Nephron (organoid): ENCODE data around the gene NCCRP1.
"Not testable (repeated sequence)": the region's sequence is repeated elsewhere in the genome, so short reads cannot be mapped to it uniquely, and the experiment has no call there.

Experiments
- H3K27ac Mint-ChIP-seq, 3 experiments: 2 replicates each; pipeline ENCODE4 v1.8.0; 2020; ENCODE audit warnings: mixed read lengths in 3 of 3, mild to moderate bottlenecking in 2 of 3, moderate library complexity in 1 of 3
- H3K27me3 Mint-ChIP-seq: 2 replicates; pipeline ENCODE4 v1.8.0; 2021; ENCODE audit warnings: low read depth, mild to moderate bottlenecking, moderate library complexity, mixed read lengths
- H3K36me3 Mint-ChIP-seq: 2 replicates; pipeline ENCODE4 v1.8.0; 2020; ENCODE audit warnings: low read depth, mixed read lengths
- H3K4me1 Mint-ChIP-seq: 2 replicates; pipeline ENCODE4 v1.8.0; 2020; ENCODE audit warnings: mixed read lengths
- H3K4me3 Mint-ChIP-seq, 3 experiments: 2 replicates each; pipeline ENCODE4 v1.8.0; 2020; ENCODE audit warnings: mild to moderate bottlenecking in 3 of 3, mixed read lengths in 3 of 3, moderate library complexity in 2 of 3
- H3K9me3 Mint-ChIP-seq: 2 replicates; pipeline ENCODE4 v1.8.0; 2020; ENCODE audit warnings: mixed read lengths
- CTCF ChIP-seq, 3 experiments: fragments of 200-600 bp; sonication (generic); IDR thresholded peaks; one replicate each; pipeline ENCODE4 v1.5.0; 2021; ENCODE audit warnings: antibody characterized with exemption in 3 of 3; ENCODE audit not compliant: unreplicated experiment in 3 of 3

Gene NCCRP1

GRCh38 chr19:39208175-39208795 is 11.5 kb downstream of the NCCRP1 start:
- Mint-ChIP-seq H3K4me3 (no peak overlapping the region), H3K27me3 (peaks cover 17% of the 10 kb centered on the region), H3K36me3 (no peaks in the 10 kb centered on the region), H3K4me1 (peaks cover 4% of the 10 kb centered on the region), H3K27ac (no peak overlapping the region), H3K9me3 (no peaks in the 10 kb centered on the region)
- no peak for TF ChIP-seq CTCF (IDR thresholded peaks at IDR 0.05; ENCODE audit: unreplicated experiment in 3 of 3)

DNA sequence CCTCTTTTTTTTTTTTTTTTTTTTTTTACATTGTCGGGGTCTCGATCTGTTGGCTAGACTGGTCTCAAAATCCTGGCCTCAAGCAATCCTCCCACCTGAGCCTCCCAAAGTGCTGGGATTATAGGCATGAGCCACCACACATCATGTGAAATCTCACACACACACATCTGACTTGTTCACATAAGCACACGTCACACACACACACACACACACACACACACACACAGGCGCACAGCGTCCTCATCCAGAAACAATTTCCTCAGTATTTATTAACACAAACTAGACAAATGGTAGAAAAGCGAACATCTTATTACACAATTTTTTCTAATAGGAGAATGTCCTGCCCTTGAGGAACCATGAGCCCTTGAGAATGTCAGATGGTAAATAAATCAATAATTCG is 12.4 kb downstream of the NCCRP1 start:
- H3K27me3 Mint-ChIP-seq, result peaks cover 16% of the 10 kb centered on the region
- no peak overlapping the region for H3K27ac Mint-ChIP-seq
- H3K4me3 Mint-ChIP-seq, result no peak overlapping the region
- peaks cover 4% of the 10 kb centered on the region for H3K4me1 Mint-ChIP-seq
- no peaks in the 10 kb centered on the region for H3K9me3 Mint-ChIP-seq
- no peak for TF ChIP-seq CTCF (IDR thresholded peaks at IDR 0.05; ENCODE audit: unreplicated experiment in 3 of 3)
- H3K36me3 Mint-ChIP-seq, result no peaks in the 10 kb centered on the region

GRCh38 chr19:39211731-39212374 is 15.1 kb downstream of the NCCRP1 start:
- H3K4me3 Mint-ChIP-seq, result no peak overlapping the region
- no peak for TF ChIP-seq CTCF (IDR thresholded peaks at IDR 0.05; ENCODE audit: unreplicated experiment in 3 of 3)
- no peaks in the 10 kb centered on the region for H3K4me1 Mint-ChIP-seq
- H3K27me3 Mint-ChIP-seq, result peaks cover 4% of the 10 kb centered on the region
- peaks cover under 1% of the 10 kb centered on the region for H3K9me3 Mint-ChIP-seq
- no peak overlapping the region for H3K27ac Mint-ChIP-seq
- H3K36me3 Mint-ChIP-seq, result no peaks in the 10 kb centered on the region

- Mint-ChIP-seq H3K27ac (no peak overlapping the region), H3K4me3 (no peak overlapping the region), H3K27me3 (peaks cover 4% of the 10 kb centered on the region), H3K4me1 (no peaks in the 10 kb centered on the region), H3K36me3 (no peaks in the 10 kb centered on the region), H3K9me3 (peaks cover 5% of the 10 kb centered on the region)
- TF ChIP-seq CTCF (IDR thresholded peaks at IDR 0.05; ENCODE audit: unreplicated experiment in 3 of 3), result peak in 1 of 3 experiments; percentile 30
Measured at GRCh38 chr19:39212375-39212742, 15.6 kb downstream of the NCCRP1 start.

GRCh38 chr19:39215323-39215722 is 18.6 kb downstream of the NCCRP1 start:
- H3K36me3 Mint-ChIP-seq, H3K4me1 Mint-ChIP-seq, H3K9me3 Mint-ChIP-seq, H3K27me3 Mint-ChIP-seq, H3K4me3 Mint-ChIP-seq, H3K27ac Mint-ChIP-seq: not testable (repeated sequence)

DNA sequence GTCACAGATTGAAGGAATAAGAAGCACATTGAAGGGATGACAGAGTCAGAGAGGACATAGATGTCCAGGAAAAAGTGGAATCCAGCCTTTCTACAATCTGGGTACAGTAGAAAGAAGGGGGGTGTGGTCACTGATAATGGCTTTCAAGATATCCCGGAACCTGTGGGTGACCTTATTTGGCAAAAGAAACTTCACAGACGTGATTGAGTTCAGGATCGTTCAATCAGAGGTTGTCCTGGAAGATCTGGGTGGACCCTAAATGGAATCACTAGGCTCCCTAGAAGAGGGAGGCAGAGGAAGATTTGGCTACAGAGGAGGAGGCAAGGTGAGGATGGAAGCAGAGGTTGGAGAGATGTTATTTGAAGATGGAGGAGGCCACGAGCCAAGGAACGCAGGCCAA is 20.3 kb downstream of the NCCRP1 start:
- no peak overlapping the region for H3K27ac Mint-ChIP-seq
- H3K36me3 Mint-ChIP-seq, result no peaks in the 10 kb centered on the region
- H3K4me3 Mint-ChIP-seq, result no peak overlapping the region
- H3K4me1 Mint-ChIP-seq, result no peaks in the 10 kb centered on the region
- TF ChIP-seq CTCF (IDR thresholded peaks at IDR 0.05; ENCODE audit: unreplicated experiment in 3 of 3), result no peak
- peaks cover 9% of the 10 kb centered on the region for H3K9me3 Mint-ChIP-seq
- H3K27me3 Mint-ChIP-seq, result peaks cover 14% of the 10 kb centered on the region
